Ureter (tissue), 1 donor: ENCODE measurements around the gene DCLK2. TPM values are rescaled to one million over a fixed set of nuclear protein-coding genes. Genes with fewer than 3 reads are reported as not detected.

Experiments
- DNase-seq: peaks from one replicate; pipeline ENCODE4 v3.0.0-alpha.2; 2020; ENCODE audit warnings: low spot score
- total RNA-seq: library from RNA; stranded (reverse); gene quantifications from one replicate; pipeline ENCODE4 v1.2.4, GENCODE V29; 2023
- donor health status: DM: yes; HTN: yes; CAD: no.

DCLK2 gene
- total RNA-seq, 1 donor from 2014 or later, result 9.6 TPM

DNA sequence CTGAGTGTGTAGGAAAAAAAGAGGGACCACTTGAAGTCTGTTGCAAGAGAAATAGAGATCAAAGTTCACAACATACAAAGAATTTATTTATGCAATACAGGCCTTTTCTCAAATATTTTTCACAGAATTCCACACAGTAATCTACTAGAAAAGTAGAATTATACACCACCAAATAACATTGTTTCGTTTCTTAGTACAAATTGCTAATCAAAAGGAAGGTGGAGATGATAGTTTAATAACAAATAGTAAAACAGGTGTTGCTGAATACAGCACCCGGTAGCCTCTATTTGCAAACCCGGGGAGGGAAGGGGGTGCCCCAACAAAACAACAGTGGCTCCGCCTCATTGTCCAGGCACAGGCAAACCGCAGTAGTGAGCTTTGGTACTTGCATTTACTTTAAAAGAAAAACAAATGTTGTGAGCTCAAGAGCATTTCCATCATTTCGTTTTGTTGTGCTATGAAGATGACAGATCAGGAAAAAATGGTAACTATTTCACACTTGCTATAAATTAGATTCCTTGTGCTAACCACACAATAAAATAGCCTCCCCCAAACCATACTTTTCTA, 186.4 kb downstream of the DCLK2 start:
- DNase-seq, result no peak

DNA sequence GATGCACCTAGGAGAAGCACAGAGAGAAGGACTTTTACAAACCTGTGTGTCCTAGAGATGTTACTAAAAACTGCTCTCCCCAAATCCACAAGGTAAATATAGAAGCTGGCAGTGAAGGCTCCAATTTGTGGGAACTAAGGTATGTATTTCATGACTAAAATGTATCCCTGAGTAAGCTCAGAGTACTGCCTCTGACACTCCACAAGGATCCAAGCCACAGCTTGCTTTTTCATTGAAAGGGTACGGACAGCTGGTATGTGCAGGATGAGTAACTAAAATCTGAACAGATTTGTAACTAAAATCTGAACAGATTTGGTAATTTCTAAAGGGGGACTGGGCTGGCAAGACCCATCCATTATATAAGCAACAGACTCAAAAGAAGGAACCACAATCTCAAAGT, 187.6 kb downstream of the DCLK2 start:
- no peak for DNase-seq

DNA sequence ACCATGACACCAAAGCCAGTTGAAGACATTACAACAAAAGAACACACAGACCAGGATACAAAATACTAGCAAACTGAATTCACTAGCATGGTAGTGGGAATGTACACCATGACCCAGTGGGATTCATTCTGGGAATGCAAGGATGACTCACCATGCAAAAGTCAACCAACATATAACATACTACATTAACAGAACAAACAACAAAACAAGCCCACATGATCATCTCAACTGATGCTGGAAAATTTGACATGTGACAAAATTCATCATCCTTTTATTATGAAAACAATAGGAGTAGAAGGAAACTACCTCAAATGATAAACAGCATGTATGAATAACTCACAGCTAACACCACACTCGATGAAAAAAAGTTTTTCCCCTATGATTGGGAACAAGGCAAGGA, 190.2 kb downstream of the DCLK2 start:
- no peak for DNase-seq

- DNase-seq, result no peak
These were observed 200.0 kb downstream of the DCLK2 start for GRCh38 chr4:150278206-150278605.

- DNase-seq, result no peak
These were observed 202.0 kb downstream of the DCLK2 start for GRCh38 chr4:150280081-150280895.

DNA sequence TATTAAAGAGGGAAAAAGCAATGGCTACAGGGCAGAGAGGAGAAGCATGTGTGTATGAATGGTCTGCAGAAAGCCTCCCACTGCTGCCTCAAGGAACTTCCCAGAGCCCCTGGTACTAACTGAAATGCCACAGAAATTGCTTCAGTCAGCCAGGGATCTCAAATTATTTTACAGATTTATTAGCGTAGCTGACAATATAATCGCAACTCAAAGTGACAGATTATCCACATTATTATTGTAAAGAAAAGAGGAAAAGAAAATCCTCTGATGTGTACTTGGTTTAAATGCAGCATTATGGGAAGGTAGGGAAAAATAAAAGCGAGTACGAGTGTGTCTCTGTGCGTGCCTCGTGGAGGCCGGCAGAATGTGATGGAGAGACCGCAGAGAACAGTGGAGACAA, 202.7 kb downstream of the DCLK2 start:
- DNase-seq, result no peak

DNA sequence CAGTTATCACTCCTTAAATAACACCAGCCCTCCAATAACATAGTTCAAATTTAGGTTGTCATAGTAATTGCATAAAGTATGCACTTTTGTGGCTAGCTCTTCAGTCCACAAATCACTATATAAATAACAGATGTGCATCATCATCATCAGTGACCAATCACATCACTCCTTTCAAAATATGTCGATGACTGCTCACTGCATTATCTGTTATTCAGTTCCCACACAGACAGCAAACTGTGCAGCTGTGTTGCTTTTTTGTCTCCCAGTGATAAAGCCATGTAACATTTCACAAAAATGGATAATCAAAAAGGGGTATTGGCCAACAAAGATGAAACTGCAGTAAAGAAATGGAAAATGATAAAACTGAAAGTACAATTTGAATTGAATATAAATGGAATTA, 205.4 kb downstream of the DCLK2 start:
- no peak for DNase-seq

GRCh38 chr4:150286656-150287055, 208.4 kb downstream of the DCLK2 start:
- DNase-seq, result no peak

GRCh38 chr4:150289198-150289597, 211.0 kb downstream of the DCLK2 start:
- no peak for DNase-seq

DNA sequence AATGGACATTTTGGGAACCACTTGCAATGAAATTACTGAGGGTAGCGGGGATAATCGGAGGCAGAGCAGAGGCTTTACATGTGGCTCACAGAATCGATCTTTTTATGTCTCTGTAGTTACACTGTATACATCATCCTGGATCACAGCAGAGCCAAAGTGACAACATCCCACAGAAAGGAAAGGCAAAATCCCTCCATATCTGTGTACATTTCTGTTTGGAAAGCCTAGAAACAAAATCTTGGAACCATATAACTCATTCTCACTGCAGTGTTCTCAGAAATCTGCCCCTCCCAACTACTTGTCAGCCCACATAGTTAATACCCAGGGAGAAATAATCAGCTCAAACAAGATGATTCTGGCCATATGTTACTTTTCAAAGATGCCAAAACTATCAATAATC, 211.6 kb downstream of the DCLK2 start:
- DNase-seq, result no peak

- no peak for DNase-seq
These were observed 219.7 kb downstream of the DCLK2 start for GRCh38 chr4:150297861-150298474.

GRCh38 chr4:150299816-150300215, 221.6 kb downstream of the DCLK2 start:
- DNase-seq, result no peak

DNA sequence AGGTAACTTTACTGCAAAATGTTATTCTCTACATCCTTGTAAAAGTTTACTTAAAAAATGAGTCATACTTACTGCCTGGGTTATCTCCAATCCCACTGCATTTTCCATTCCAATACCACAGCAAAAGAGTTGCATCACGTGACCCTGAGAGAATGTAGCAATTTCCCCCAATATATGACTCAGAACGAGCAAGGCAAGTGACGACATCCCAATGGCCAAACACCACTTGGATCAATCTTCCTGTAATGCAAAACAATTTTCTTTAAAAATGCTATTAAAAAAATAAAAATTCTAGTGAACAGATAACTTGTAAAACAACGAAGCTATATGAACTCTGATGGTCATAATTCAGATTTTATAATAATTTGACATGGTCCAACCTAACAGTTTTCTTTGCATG, 224.3 kb downstream of the DCLK2 start:
- no peak for DNase-seq

DNA sequence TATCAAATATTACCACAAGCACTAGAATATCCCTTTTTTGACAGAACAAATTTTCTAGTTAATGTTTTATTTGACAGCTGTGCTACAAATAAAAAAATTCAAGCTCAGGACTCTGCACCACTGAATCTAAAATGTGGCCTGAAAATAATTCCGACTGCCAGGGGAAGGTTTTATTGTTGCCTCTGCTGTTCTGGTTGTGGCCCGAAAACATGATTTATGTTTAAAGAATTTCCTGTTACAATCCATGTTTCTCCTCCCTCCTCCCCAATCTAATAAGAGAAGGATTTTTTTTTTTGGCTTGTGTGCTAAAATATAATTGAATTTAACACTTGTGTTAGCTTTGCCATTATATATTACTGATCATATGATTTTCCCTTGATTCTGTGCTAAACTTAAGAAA, 227.8 kb downstream of the DCLK2 start:
- DNase-seq, result no peak

- DNase-seq, result no peak
These were observed 228.5 kb downstream of the DCLK2 start for GRCh38 chr4:150306719-150307118.
